ENCODE data around the gene NUDT8. TPM values are rescaled to one million over a fixed set of nuclear protein-coding genes. Genes with fewer than 3 reads are reported as not detected.
A peak's percentile ranks its signal among the peaks of the same experiment; 100 is the strongest.

NUDT8 gene
- total and polyA plus RNA-seq, 4 donors: 6.3 to 22.3 (median 16.0) TPM

GRCh38 chr11:67640758-67641337 is 11.1 kb upstream of the NUDT8 start:
- Histone ChIP-seq H3K4me3 (no peak overlapping the region), H3K27me3 (ENCODE audit: control insufficient read depth in 3 of 3, insufficient read depth in 3 of 3, low read length in 2 of 3) (no peaks in the 10 kb centered on the region), H3K4me1 (ENCODE audit: control insufficient read depth in 5 of 5, insufficient read depth in 5 of 5, low read length in 5 of 5) (no peaks in the 10 kb centered on the region), H3K9ac (ENCODE audit: insufficient read depth in 1 of 2, low read length in 2 of 2) (no peak overlapping the region), H3K36me3 (ENCODE audit: control insufficient read depth in 4 of 4, insufficient read depth in 4 of 4, low read length in 4 of 4) (no peaks in the 10 kb centered on the region), H3K9me3 (ENCODE audit: control insufficient read depth in 4 of 4, insufficient read depth in 3 of 4, low read length in 3 of 4) (peaks cover 0 to 2% (median 0%) of the 10 kb centered on the region in 4 donors), H3K27ac (ENCODE audit: low read depth in 1 of 2, low read length in 1 of 2) (no peak overlapping the region)
- ATAC-seq (ENCODE audit: insufficient read depth, low FRiP score) (no peak), DNase-seq (no peak)
- WGBS, 2 donors: 69 to 87% methylated on average over 12 of the region's 12 CpGs
- TF ChIP-seq, protein P1, sequence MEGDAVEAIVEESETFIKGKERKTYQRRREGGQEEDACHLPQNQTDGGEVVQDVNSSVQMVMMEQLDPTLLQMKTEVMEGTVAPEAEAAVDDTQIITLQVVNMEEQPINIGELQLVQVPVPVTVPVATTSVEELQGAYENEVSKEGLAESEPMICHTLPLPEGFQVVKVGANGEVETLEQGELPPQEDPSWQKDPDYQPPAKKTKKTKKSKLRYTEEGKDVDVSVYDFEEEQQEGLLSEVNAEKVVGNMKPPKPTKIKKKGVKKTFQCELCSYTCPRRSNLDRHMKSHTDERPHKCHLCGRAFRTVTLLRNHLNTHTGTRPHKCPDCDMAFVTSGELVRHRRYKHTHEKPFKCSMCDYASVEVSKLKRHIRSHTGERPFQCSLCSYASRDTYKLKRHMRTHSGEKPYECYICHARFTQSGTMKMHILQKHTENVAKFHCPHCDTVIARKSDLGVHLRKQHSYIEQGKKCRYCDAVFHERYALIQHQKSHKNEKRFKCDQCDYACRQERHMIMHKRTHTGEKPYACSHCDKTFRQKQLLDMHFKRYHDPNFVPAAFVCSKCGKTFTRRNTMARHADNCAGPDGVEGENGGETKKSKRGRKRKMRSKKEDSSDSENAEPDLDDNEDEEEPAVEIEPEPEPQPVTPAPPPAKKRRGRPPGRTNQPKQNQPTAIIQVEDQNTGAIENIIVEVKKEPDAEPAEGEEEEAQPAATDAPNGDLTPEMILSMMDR (IDR thresholded peaks at IDR 0.05; ENCODE audit: control extremely low read depth, extremely low read depth): no peak

DNA sequence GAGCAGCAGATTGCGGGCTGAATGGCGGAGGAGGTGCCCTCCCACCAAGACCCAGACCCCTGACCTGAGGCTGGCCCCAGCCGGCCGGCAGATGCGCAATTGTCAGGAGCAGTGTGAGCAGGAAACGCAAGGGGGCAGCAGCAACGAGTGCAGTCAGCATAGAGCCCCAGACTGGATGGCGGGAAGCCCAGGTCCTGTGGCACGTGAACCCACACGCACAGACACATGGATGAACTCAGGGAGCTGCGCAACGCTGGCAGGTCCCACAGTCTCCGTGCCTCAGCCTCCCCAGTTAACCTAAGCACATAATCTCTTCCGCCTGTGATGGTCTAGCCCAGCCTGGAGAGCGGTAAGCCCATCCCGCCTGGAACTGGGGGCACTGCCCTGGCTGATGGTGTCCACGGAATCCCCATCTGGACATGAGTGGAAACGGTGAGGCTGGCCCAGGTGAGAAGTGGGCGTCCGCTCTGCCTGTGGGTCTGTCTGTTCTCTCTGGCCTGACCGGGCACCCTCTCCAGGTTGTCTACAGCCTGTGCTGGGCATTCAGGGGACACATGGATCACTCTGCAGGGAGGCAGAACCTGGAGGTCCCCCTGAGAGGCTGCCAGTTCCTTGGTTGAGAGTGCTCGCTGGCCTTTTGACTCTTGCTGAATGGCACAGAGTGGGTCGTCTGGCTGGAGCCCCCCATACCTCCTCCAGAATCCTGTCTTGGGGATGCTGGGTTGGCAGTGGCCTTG is 10.5 kb upstream of the NUDT8 start:
- 46 to 57% methylated on average over 23 of the region's 23 CpGs for WGBS, 2 donors
- H3K9me3 ChIP-seq (ENCODE audit: control insufficient read depth in 4 of 4, insufficient read depth in 3 of 4, low read length in 3 of 4): peaks cover 0 to 2% (median 0%) of the 10 kb centered on the region in 4 donors

GRCh38 chr11:67639438-67639859 is 9.7 kb upstream of the NUDT8 start, which contains the start of gene TBX10:
Gene TBX10 (minus strand): TSS chr11:67639763. CDS start chr11:67639472, 291 bp downstream.
- no peaks in the 10 kb centered on the region for H3K4me1 ChIP-seq (ENCODE audit: control insufficient read depth in 5 of 5, insufficient read depth in 5 of 5, low read length in 5 of 5)
- TF ChIP-seq, protein P1 (IDR thresholded peaks at IDR 0.05; ENCODE audit: control extremely low read depth, extremely low read depth): no peak
- ATAC-seq (ENCODE audit: insufficient read depth, low FRiP score) (no peak), DNase-seq (no peak)
- no peaks in the 10 kb centered on the region for H3K27me3 ChIP-seq (ENCODE audit: control insufficient read depth in 3 of 3, insufficient read depth in 3 of 3, low read length in 2 of 3)
- no peaks in the 10 kb centered on the region for H3K36me3 ChIP-seq (ENCODE audit: control insufficient read depth in 4 of 4, insufficient read depth in 4 of 4, low read length in 4 of 4)
- peaks cover 0 to 2% (median 0%) of the 10 kb centered on the region in 4 donors for H3K9me3 ChIP-seq (ENCODE audit: control insufficient read depth in 4 of 4, insufficient read depth in 3 of 4, low read length in 3 of 4)
- 79 to 91% methylated on average over 18 of the region's 18 CpGs for WGBS, 2 donors
- H3K9ac ChIP-seq (ENCODE audit: insufficient read depth in 1 of 2, low read length in 2 of 2): peak within 1 kb of the TSS in 1 of 2 donors; percentile 32
- no peak within 1 kb of the TSS for H3K27ac ChIP-seq (ENCODE audit: low read depth in 1 of 2, low read length in 1 of 2)
- no peak within 1 kb of the TSS for H3K4me3 ChIP-seq

More for the DNA sequence above, 10.5 kb upstream of the NUDT8 start:
- no peaks in the 10 kb centered on the region for H3K36me3 ChIP-seq (ENCODE audit: control insufficient read depth in 4 of 4, insufficient read depth in 4 of 4, low read length in 4 of 4)
- TF ChIP-seq, protein P1 (IDR thresholded peaks at IDR 0.05; ENCODE audit: control extremely low read depth, extremely low read depth): peak; percentile 50
- no peak overlapping the region for H3K9ac ChIP-seq (ENCODE audit: insufficient read depth in 1 of 2, low read length in 2 of 2)
- no peaks in the 10 kb centered on the region for H3K27me3 ChIP-seq (ENCODE audit: control insufficient read depth in 3 of 3, insufficient read depth in 3 of 3, low read length in 2 of 3)
- ATAC-seq (ENCODE audit: insufficient read depth, low FRiP score) (no peak), DNase-seq (peak; percentile 39 to 62 (median 49))
- no peak overlapping the region for H3K4me3 ChIP-seq
- no peaks in the 10 kb centered on the region for H3K4me1 ChIP-seq (ENCODE audit: control insufficient read depth in 5 of 5, insufficient read depth in 5 of 5, low read length in 5 of 5)
- H3K27ac ChIP-seq (ENCODE audit: low read depth in 1 of 2, low read length in 1 of 2): no peak overlapping the region

Measured in lung (tissue), 12 donors.